CD4-positive, alpha-beta memory T cell (primary cell): Measurements from ENCODE around the gene HDAC9. TPM values are rescaled to one million over a fixed set of nuclear protein-coding genes. Genes with fewer than 3 reads are reported as not detected.

ENCODE experiments used
- CTCF ChIA-PET: fragments of 350-600 bp; sonication (Branson Sonifier 250); formaldehyde crosslinking; loops from one replicate; lab custom pipeline; 2021; ENCODE audit warnings: inconsistent platforms; ENCODE audit not compliant: partially characterized antibody; lab: Charles Lee
- POLR2A ChIA-PET: fragments of 350-600 bp; sonication (Branson Sonifier 250); formaldehyde crosslinking; loops from one replicate; lab custom pipeline; 2021; ENCODE audit not compliant: partially characterized antibody; lab: Charles Lee
- DNase-seq, 5 donors: peaks; one replicate each; pipeline versions ENCODE4 v3.0.0 to v3.0.0-alpha.2; 2020 to 2022; ENCODE audit warnings: mixed read lengths in 1 of 5
- H3K27ac ChIP-seq: one replicate; pipeline ENCODE4 v1.7.0; 2013; ENCODE audit warnings: low read depth, low read length
- H3K27me3 ChIP-seq: 2 replicates; pipeline ENCODE4 v1.7.0; 2013; ENCODE audit warnings: mild to moderate bottlenecking, low read length, moderate library complexity; ENCODE audit not compliant: insufficient read depth
- H3K36me3 ChIP-seq: 2 replicates; pipeline ENCODE4 v1.7.0; 2013; ENCODE audit warnings: mild to moderate bottlenecking, low read length, moderate library complexity; ENCODE audit not compliant: insufficient read depth
- H3K4me1 ChIP-seq: 2 replicates; pipeline ENCODE4 v1.7.0; 2013; ENCODE audit warnings: mild to moderate bottlenecking, low read length, moderate library complexity; ENCODE audit not compliant: insufficient read depth
- H3K4me3 ChIP-seq, 2 donors: one replicate each; pipeline ENCODE4 v1.7.0; 2013; ENCODE audit warnings: low read length in 2 of 2, mild to moderate bottlenecking in 1 of 2
- H3K9me3 ChIP-seq, 2 donors: one replicate each; pipeline ENCODE4 v1.7.0; 2013; ENCODE audit warnings: low read length in 2 of 2, control low read depth in 1 of 2; ENCODE audit not compliant: control insufficient read depth in 1 of 2
- H3K27ac Mint-ChIP-seq, 7 donors: one replicate each; pipeline ENCODE4 v1.8.0; 2020 to 2021; ENCODE audit warnings: mixed read lengths in 7 of 7, mild to moderate bottlenecking in 6 of 7, inconsistent platforms in 3 of 7, moderate library complexity in 3 of 7
- H3K27me3 Mint-ChIP-seq, 2 donors: one replicate each; pipeline ENCODE4 v1.8.0; 2020 to 2021; ENCODE audit warnings: mixed read lengths in 2 of 2
- H3K36me3 Mint-ChIP-seq, 2 donors: one replicate each; pipeline ENCODE4 v1.8.0; 2020 to 2021; ENCODE audit warnings: mixed read lengths in 2 of 2, inconsistent platforms in 1 of 2, mild to moderate bottlenecking in 1 of 2
- H3K4me1 Mint-ChIP-seq, 4 donors: one replicate each; pipeline ENCODE4 v1.8.0; 2020 to 2021; ENCODE audit warnings: mixed read lengths in 4 of 4, mild to moderate bottlenecking in 1 of 4
- H3K4me3 Mint-ChIP-seq, 8 donors: one replicate each; pipeline ENCODE4 v1.8.0; 2020 to 2021; ENCODE audit warnings: mixed read lengths in 8 of 8, mild to moderate bottlenecking in 7 of 8, moderate library complexity in 6 of 8, inconsistent platforms in 3 of 8
- H3K9me3 Mint-ChIP-seq, 8 donors: one replicate each; pipeline ENCODE4 v1.8.0; 2020 to 2021; ENCODE audit warnings: mixed read lengths in 8 of 8, mild to moderate bottlenecking in 5 of 8, inconsistent platforms in 3 of 8, moderate library complexity in 1 of 8
- intact Hi-C: fragments of 100-400 bp; cut with micrococcal nuclease; formaldehyde crosslinking; loops from one replicate; pipeline ENCODE4 v1.15.1; 2023
- polyA plus RNA-seq, 2 donors: library from polyadenylated mRNA; unstranded; fragments of 300-500 nt; fragmentation: Illumina TruSeq; gene quantifications; one replicate each; pipeline ENCODE4 v1.2.3, GENCODE V29; 2021
- total RNA-seq, 2 experiments: library from RNA; stranded (reverse); gene quantifications; one replicate each; pipeline ENCODE4 v1.2.3, GENCODE V29; 2021

The HDAC9 gene
- total and polyA plus RNA-seq, 4 experiments from 2014 or later: 0.36 to 0.73 (median 0.39) TPM; not detected in 1

DNA sequence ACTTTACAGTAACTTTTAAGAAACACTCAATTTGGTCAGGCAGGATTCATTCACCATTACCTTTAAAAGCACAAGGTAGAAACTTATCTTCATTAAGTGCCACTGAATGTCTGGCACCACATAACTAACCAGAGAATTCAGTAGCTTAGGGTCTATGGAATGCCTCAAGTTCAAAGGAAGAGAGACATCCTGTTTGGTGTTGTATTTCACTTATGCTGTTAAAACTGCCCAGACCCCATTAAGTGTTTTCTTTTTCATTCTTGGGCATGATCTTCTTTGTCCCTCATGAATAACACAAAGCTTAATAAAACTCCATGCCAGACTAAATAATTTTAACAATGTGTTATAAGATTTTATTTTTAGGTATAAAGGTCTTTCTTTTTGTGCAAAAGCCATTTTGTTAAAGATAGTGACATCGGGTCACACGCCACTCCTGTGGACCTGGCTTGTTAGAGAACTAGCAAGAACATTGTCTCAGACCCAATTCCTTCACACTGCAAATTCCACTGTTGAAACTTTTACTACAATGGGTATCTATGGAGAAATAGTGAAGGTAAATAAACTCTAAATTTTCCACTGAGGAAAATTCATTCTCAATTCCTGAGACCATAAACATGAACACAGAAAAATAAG, 400.9 kb downstream of the HDAC9 start:
- peaks cover 0 to 2% (median 0%) of the 10 kb centered on the region in 8 donors for H3K9me3 Mint-ChIP-seq
- no peak overlapping the region for H3K27ac Mint-ChIP-seq
- H3K4me1 ChIP-seq: no peaks in the 10 kb centered on the region
- H3K4me3 ChIP-seq: no peak overlapping the region
- no peaks in the 10 kb centered on the region for H3K4me1 Mint-ChIP-seq
- no peaks in the 10 kb centered on the region for H3K27me3 Mint-ChIP-seq
- no peaks in the 10 kb centered on the region for H3K9me3 ChIP-seq
- no peak overlapping the region for H3K27ac ChIP-seq
- intact Hi-C loops: no loop called here
- ChIA-PET POLR2A (no interaction called here), CTCF (no interaction called here)
- no peaks in the 10 kb centered on the region for H3K36me3 Mint-ChIP-seq
- H3K4me3 Mint-ChIP-seq: no peak overlapping the region
- H3K36me3 ChIP-seq: no peaks in the 10 kb centered on the region
- no peak for DNase-seq
- H3K27me3 ChIP-seq: no peaks in the 10 kb centered on the region

DNA sequence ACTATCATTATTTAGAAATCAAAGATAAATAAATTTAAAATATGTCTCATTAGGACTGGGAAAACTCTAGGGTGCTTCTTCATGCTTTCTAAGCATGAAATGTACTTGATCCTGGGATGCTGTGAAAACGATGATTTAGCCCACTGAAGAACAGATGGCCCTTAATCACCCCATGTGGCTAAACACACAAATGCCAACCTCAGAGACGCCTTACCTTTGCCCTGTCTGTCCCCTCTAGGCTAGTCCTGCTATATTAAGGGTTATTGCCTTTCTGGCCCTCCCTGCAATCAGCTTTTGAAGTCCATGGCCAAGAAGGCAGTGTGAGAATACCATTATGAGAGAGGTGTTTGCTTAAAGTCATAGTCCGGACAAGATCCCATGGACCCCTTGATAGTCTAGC, 404.7 kb downstream of the HDAC9 start:
- no peaks in the 10 kb centered on the region for H3K36me3 ChIP-seq
- intact Hi-C loops: no loop called here
- POLR2A ChIA-PET: no interaction called here
- Mint-ChIP-seq H3K27ac (no peak overlapping the region), H3K27me3 (no peaks in the 10 kb centered on the region), H3K4me3 (no peak overlapping the region), H3K9me3 (peaks cover 0 to 4% (median 0%) of the 10 kb centered on the region in 8 donors), H3K36me3 (no peaks in the 10 kb centered on the region), H3K4me1 (no peaks in the 10 kb centered on the region)
- no peaks in the 10 kb centered on the region for H3K27me3 ChIP-seq
- no peak overlapping the region for H3K4me3 ChIP-seq
- no peaks in the 10 kb centered on the region for H3K4me1 ChIP-seq
- H3K27ac ChIP-seq: no peak overlapping the region
- CTCF ChIA-PET: no interaction called here
- DNase-seq: no peak
- H3K9me3 ChIP-seq: no peaks in the 10 kb centered on the region

DNA sequence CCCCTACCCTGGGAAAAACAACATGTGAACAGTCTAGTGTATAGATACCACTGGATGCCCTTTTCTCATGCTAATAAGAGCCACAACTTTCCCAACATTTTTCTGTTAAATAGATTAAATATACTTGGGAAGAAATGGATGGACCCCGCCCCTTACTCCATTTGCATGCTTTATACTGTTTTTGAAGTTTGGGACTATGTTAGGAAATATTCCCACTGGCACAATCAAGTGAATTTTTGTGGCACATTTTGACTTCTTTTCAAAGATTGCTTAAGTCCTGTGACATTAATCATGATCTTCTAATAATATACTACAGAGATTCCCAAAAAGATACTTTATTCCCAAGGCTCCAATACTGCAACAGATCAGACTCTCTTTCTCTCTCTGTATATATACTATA, 405.3 kb downstream of the HDAC9 start:
- Mint-ChIP-seq H3K27me3 (no peaks in the 10 kb centered on the region), H3K9me3 (peaks cover 0 to 4% (median under 1%) of the 10 kb centered on the region in 8 donors), H3K4me1 (no peaks in the 10 kb centered on the region), H3K4me3 (no peak overlapping the region), H3K36me3 (no peaks in the 10 kb centered on the region), H3K27ac (no peak overlapping the region)
- H3K4me1 ChIP-seq: no peaks in the 10 kb centered on the region
- ChIA-PET CTCF (no interaction called here), POLR2A (no interaction called here)
- H3K9me3 ChIP-seq: no peaks in the 10 kb centered on the region
- H3K36me3 ChIP-seq: no peaks in the 10 kb centered on the region
- intact Hi-C loops: no loop called here
- H3K27ac ChIP-seq: no peak overlapping the region
- no peaks in the 10 kb centered on the region for H3K27me3 ChIP-seq
- H3K4me3 ChIP-seq: no peak overlapping the region
- DNase-seq: no peak

DNA sequence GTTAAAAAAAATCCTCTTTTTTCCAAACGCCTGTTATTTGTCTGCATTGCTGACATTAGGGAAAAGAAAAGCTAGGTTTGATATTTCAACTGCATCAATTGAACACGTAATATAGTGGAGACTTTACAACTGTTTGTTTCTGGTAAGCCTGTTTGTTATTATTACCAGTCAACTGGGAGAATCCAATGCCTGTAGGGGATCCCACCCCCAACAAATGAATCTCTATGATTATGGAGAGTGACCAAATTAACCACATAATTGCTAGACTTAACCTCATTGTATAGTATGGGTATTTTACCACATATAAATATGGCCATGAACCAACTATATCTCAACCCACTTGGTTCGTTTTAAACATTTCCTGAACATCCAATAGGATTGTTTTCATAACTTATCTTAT, 405.8 kb downstream of the HDAC9 start:
- Histone ChIP-seq H3K27ac (no peak overlapping the region), H3K4me1 (no peaks in the 10 kb centered on the region), H3K4me3 (no peak overlapping the region), H3K36me3 (no peaks in the 10 kb centered on the region), H3K9me3 (no peaks in the 10 kb centered on the region), H3K27me3 (no peaks in the 10 kb centered on the region)
- no peaks in the 10 kb centered on the region for H3K36me3 Mint-ChIP-seq
- H3K27me3 Mint-ChIP-seq: no peaks in the 10 kb centered on the region
- ChIA-PET CTCF (no interaction called here), POLR2A (no interaction called here)
- H3K27ac Mint-ChIP-seq: no peak overlapping the region
- DNase-seq: no peak
- H3K4me1 Mint-ChIP-seq: no peaks in the 10 kb centered on the region
- peaks cover 0 to 4% (median 1%) of the 10 kb centered on the region in 8 donors for H3K9me3 Mint-ChIP-seq
- no peak overlapping the region for H3K4me3 Mint-ChIP-seq
- intact Hi-C loops: no loop called here

DNA sequence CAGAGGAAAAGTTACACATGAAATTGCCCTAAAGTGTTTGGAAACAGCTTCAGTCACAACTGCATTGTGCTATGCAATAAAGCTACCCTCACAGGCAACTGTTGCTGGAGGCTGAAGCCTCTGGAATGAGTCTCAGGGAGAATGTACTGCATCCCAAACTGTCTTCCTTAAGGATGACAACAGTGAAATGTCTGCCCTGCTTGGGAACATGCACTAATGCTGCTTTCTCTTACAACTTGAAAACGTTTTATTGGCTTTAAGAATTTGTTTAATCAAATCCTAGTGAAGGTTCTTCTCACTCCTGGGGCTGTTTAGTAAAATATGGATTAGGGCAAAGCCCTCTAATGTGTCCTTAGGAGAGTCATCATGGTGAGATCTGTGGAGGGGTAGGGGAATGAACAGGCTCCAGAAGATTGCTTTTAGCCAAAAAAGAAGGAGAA, 406.5 kb downstream of the HDAC9 start:
- POLR2A ChIA-PET: no interaction called here
- DNase-seq: no peak
- Histone ChIP-seq H3K36me3 (no peaks in the 10 kb centered on the region), H3K9me3 (no peaks in the 10 kb centered on the region), H3K4me1 (no peaks in the 10 kb centered on the region), H3K27ac (no peak overlapping the region), H3K4me3 (no peak overlapping the region), H3K27me3 (no peaks in the 10 kb centered on the region)
- intact Hi-C loops: no loop called here
- H3K27ac Mint-ChIP-seq: no peak overlapping the region
- H3K27me3 Mint-ChIP-seq: no peaks in the 10 kb centered on the region
- no peaks in the 10 kb centered on the region for H3K36me3 Mint-ChIP-seq
- CTCF ChIA-PET: no interaction called here
- H3K9me3 Mint-ChIP-seq: peaks cover 0 to 4% (median 2%) of the 10 kb centered on the region in 8 donors
- H3K4me3 Mint-ChIP-seq: no peak overlapping the region
- no peaks in the 10 kb centered on the region for H3K4me1 Mint-ChIP-seq

DNA sequence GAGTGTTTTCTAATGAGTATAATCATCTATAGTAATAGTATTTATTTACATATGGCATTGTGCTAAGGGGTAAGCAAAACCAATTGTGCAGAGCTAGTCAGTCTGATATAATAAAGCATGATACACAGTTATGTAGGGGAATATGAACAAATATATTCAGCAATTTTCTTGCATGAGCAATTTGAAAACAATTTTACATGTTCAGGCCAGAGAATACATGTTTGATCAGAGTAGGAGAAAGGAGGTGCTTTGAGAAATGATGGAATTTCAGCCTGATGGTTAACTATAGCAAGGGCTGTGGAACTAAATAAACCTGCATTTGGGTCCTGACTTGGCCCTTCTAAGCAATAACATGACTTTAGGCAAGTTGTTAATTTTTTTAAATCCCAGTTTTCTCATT, 407.3 kb downstream of the HDAC9 start:
- H3K4me1 Mint-ChIP-seq: no peaks in the 10 kb centered on the region
- H3K4me3 Mint-ChIP-seq: no peak overlapping the region
- H3K36me3 ChIP-seq: no peaks in the 10 kb centered on the region
- no peak for DNase-seq
- intact Hi-C loops: no loop called here
- no peak overlapping the region for H3K27ac Mint-ChIP-seq
- no peaks in the 10 kb centered on the region for H3K36me3 Mint-ChIP-seq
- H3K4me3 ChIP-seq: no peak overlapping the region
- H3K9me3 Mint-ChIP-seq: peaks cover 0 to 4% (median 2%) of the 10 kb centered on the region in 8 donors
- H3K27ac ChIP-seq: no peak overlapping the region
- ChIA-PET POLR2A (no interaction called here), CTCF (no interaction called here)
- no peaks in the 10 kb centered on the region for H3K4me1 ChIP-seq
- no peaks in the 10 kb centered on the region for H3K9me3 ChIP-seq
- no peaks in the 10 kb centered on the region for H3K27me3 ChIP-seq
- H3K27me3 Mint-ChIP-seq: no peaks in the 10 kb centered on the region

DNA sequence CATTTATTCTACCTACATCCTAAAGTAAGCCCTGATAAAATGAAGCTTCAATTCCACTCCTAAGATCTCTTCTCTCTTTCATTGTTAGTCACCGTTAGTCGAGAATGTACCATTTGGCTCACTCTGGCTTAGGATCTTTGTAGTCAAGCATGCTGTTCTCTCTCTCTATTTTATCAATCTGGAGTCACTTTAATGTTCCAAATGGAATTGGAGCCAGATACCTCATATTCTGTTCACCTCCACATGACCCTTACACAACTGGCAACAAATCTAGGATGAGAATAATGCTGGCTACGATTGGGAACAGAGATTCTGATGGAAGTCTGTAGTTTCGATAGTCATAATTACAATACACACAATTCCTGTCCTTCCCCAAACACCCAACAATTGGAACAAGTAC, 408.1 kb downstream of the HDAC9 start:
- intact Hi-C loops: no loop called here
- Mint-ChIP-seq H3K36me3 (no peaks in the 10 kb centered on the region), H3K4me1 (no peaks in the 10 kb centered on the region), H3K27me3 (no peaks in the 10 kb centered on the region), H3K27ac (no peak overlapping the region), H3K4me3 (no peak overlapping the region), H3K9me3 (peaks cover 0 to 4% (median 2%) of the 10 kb centered on the region in 8 donors)
- no peak overlapping the region for H3K4me3 ChIP-seq
- H3K4me1 ChIP-seq: no peaks in the 10 kb centered on the region
- H3K27me3 ChIP-seq: no peaks in the 10 kb centered on the region
- CTCF ChIA-PET: no interaction called here
- DNase-seq: no peak
- no peaks in the 10 kb centered on the region for H3K9me3 ChIP-seq
- H3K36me3 ChIP-seq: no peaks in the 10 kb centered on the region
- no peak overlapping the region for H3K27ac ChIP-seq
- POLR2A ChIA-PET: no interaction called here
